Dedifferentiated amniotic fluid mesenchymal stem cell (primary cell): ENCODE measurements around the gene CCDC24.

Experiments
- DNase-seq: peaks from one replicate; pipeline ENCODE4 v3.0.0-alpha.2; 2016; ENCODE audit errors: extremely low spot score

The CCDC24 gene

GRCh38 chr1:43980255-43981134 is 10.9 kb upstream of the CCDC24 start:
- DNase-seq = no peak

- no peak for DNase-seq
Observed at GRCh38 chr1:43981135-43981491, 10.3 kb upstream of the CCDC24 start.

- DNase-seq = no peak
Observed at GRCh38 chr1:43981636-43982035, 9.8 kb upstream of the CCDC24 start.

- DNase-seq = no peak
Observed at GRCh38 chr1:43982241-43982640, 9.2 kb upstream of the CCDC24 start.

- DNase-seq = no peak
Observed at GRCh38 chr1:43982808-43983207, 8.6 kb upstream of the CCDC24 start.

- no peak for DNase-seq
Observed at GRCh38 chr1:43983253-43983899, 8.0 kb upstream of the CCDC24 start.

GRCh38 chr1:43984855-43985254 is 6.5 kb upstream of the CCDC24 start:
- DNase-seq = no peak

GRCh38 chr1:43985984-43986595 is 5.3 kb upstream of the CCDC24 start:
- no peak for DNase-seq

GRCh38 chr1:43986712-43987111 is 4.7 kb upstream of the CCDC24 start:
- no peak for DNase-seq

GRCh38 chr1:43987159-43987902 is 4.1 kb upstream of the CCDC24 start:
- DNase-seq = no peak

- DNase-seq = no peak
Observed at GRCh38 chr1:43990271-43991199, 864 bp upstream of the CCDC24 start.

GRCh38 chr1:43991200-43991475 is 261 bp upstream of the CCDC24 start:
- no peak for DNase-seq

- DNase-seq = no peak
Observed at GRCh38 chr1:43992232-43992995, 1.0 kb downstream of the CCDC24 start.

GRCh38 chr1:43993206-43993914 is 2.0 kb downstream of the CCDC24 start:
- DNase-seq = no peak

GRCh38 chr1:43994071-43994470 is 2.7 kb downstream of the CCDC24 start:
- no peak for DNase-seq

GRCh38 chr1:43994794-43995790 is 3.7 kb downstream of the CCDC24 start:
- DNase-seq = no peak

GRCh38 chr1:43995984-43996732 is 4.8 kb downstream of the CCDC24 start:
- no peak for DNase-seq

GRCh38 chr1:43996733-43997115 is 5.3 kb downstream of the CCDC24 start:
- no peak for DNase-seq
